ENCODE data around the gene CABP5. TPM values are rescaled to one million over a fixed set of nuclear protein-coding genes. Genes with fewer than 3 reads are reported as not detected.

CABP5 gene
- total RNA-seq, 1 experiment from 2014 or later, result not detected

DNA sequence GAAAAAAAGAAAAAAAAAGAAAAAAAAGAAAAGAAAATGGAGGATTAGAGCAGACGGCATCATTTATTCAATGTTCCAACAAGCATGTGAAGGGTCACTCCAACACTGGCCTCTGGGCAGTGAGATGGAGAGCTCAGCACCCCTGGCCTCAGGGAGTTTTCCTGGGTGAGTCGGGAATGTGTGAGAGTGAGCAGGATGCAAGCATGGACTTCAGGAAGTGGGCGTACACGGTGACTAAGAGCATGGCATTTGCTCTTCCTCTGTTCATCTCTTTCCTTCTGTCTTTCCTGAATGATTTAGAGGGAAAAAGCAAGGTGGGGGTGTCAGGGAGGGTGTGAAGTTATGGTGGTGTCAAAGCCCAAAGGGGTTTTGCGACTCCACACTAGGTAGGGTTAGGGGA is 682 bp upstream of the CABP5 start:
- H3K9me3 ChIP-seq (ENCODE audit: control insufficient read depth, low read depth, low read length), result no peaks in the 10 kb centered on the region
- no peak overlapping the region for H3K4ac ChIP-seq (ENCODE audit: low read depth, low read length)
- H4K20me1 ChIP-seq (ENCODE audit: control insufficient read depth, insufficient read depth, insufficient read length), result no peaks in the 10 kb centered on the region
- H3K79me1 ChIP-seq (ENCODE audit: insufficient read depth, low read depth, low read length, poor library complexity, severe bottlenecking), result no peaks in the 10 kb centered on the region
- H3K56ac ChIP-seq (ENCODE audit: insufficient read length, low read depth, low read length), result no peak overlapping the region
- H3K36me3 Mint-ChIP-seq (ENCODE audit: insufficient read depth in 1 of 3, low read depth in 3 of 3), result peaks cover 0 to 17% (median 11%) of the 10 kb centered on the region in 3 experiments; a peak in 5 of 7 replicates
- no peak overlapping the region for H3K4me2 ChIP-seq (ENCODE audit: insufficient read depth, insufficient read length, low read length)
- no peak overlapping the region for H2BK120ac ChIP-seq (ENCODE audit: low read depth, low read length, poor library complexity, severe bottlenecking)
- H3K4me1 ChIP-seq (ENCODE audit: insufficient read depth, low read length), result no peaks in the 10 kb centered on the region; the same call in 1 of the 2 replicates
- H2AFZ ChIP-seq (ENCODE audit: low read length), result no peak overlapping the region
- H3K9me3 Mint-ChIP-seq, result peaks cover 9 to 14% of the 10 kb centered on the region in 2 experiments; a peak in 4 of 5 replicates
- TF ChIP-seq, protein P1, sequence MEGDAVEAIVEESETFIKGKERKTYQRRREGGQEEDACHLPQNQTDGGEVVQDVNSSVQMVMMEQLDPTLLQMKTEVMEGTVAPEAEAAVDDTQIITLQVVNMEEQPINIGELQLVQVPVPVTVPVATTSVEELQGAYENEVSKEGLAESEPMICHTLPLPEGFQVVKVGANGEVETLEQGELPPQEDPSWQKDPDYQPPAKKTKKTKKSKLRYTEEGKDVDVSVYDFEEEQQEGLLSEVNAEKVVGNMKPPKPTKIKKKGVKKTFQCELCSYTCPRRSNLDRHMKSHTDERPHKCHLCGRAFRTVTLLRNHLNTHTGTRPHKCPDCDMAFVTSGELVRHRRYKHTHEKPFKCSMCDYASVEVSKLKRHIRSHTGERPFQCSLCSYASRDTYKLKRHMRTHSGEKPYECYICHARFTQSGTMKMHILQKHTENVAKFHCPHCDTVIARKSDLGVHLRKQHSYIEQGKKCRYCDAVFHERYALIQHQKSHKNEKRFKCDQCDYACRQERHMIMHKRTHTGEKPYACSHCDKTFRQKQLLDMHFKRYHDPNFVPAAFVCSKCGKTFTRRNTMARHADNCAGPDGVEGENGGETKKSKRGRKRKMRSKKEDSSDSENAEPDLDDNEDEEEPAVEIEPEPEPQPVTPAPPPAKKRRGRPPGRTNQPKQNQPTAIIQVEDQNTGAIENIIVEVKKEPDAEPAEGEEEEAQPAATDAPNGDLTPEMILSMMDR (conservative IDR thresholded peaks at IDR 0.05), result no peak
- no peaks in the 10 kb centered on the region for H3K79me2 ChIP-seq (ENCODE audit: insufficient read depth, low read length)
- H2BK5ac ChIP-seq (ENCODE audit: insufficient read length, low read length), result no peak overlapping the region
- H2BK15ac ChIP-seq (ENCODE audit: low read depth, low read length), result no peak overlapping the region
- H3K14ac ChIP-seq (ENCODE audit: insufficient read depth, low read length), result no peak overlapping the region; the same call in 1 of the 2 replicates
- H3K27ac Mint-ChIP-seq, result no peak overlapping the region
- H3K27ac ChIP-seq (ENCODE audit: insufficient read length, low read depth, low read length), result no peak overlapping the region
- WGBS (ENCODE audit: extremely low coverage, insufficient read length, low lambda C conversion rate), result no CpG with 5 or more reads among the region's 5 CpGs
- H3K4me1 Mint-ChIP-seq, result no peaks in the 10 kb centered on the region
- no peak overlapping the region for H3K4me3 Mint-ChIP-seq
- H2BK20ac ChIP-seq (ENCODE audit: low read depth, low read length, poor library complexity, severe bottlenecking), result no peak overlapping the region
- no peaks in the 10 kb centered on the region for H3K23me2 ChIP-seq (ENCODE audit: insufficient read length, low read depth, low read length, poor library complexity, severe bottlenecking)
- no peak overlapping the region for H2BK12ac ChIP-seq (ENCODE audit: insufficient read length, low read depth, low read length)
- no peak overlapping the region for H2AK5ac ChIP-seq (ENCODE audit: insufficient read length, low read length)
- H3T11ph ChIP-seq (ENCODE audit: low read length), result no peak overlapping the region
- no peak overlapping the region for H3K18ac ChIP-seq (ENCODE audit: insufficient read length, low read depth, low read length)
- H3K27me3 Mint-ChIP-seq (ENCODE audit: low read depth), result peaks cover 25% of the 10 kb centered on the region
- no peak overlapping the region for H4K8ac ChIP-seq (replicated peaks; ENCODE audit: insufficient read length, low read depth, low read length)
- no peak for DNase-seq
- H3K9ac ChIP-seq (ENCODE audit: extremely low read depth, insufficient read length, low read length), result no peak overlapping the region
- no peaks in the 10 kb centered on the region for H3K27me3 ChIP-seq (ENCODE audit: insufficient read depth, low read length)
- no peak overlapping the region for H4K5ac ChIP-seq (ENCODE audit: insufficient read length, low read depth, low read length)
- no peak overlapping the region for H3K23ac ChIP-seq (ENCODE audit: insufficient read length, low read depth, low read length)
- H4K91ac ChIP-seq (ENCODE audit: insufficient read length, low read depth, low read length), result no peak overlapping the region
